GM12878 (cell line): ENCODE results near the gene GCFC2. TPM values are rescaled to one million over a fixed set of nuclear protein-coding genes. Genes with fewer than 3 reads are reported as not detected.

Source experiments
- ATAC-seq: fragments of 200-7000 bp; cut with Tn5 transposase; 3 replicates; pipeline ENCODE4 v1.9.1; 2020; ENCODE audit warnings: mild to moderate bottlenecking, moderate library complexity
- BruUV-seq: library from RNA; stranded (reverse); fragments of 400-500 nt; replicated peaks from 2 replicates; lab custom pipeline; 2021; lab: Mats Ljungman, UMichigan
- CTCF ChIA-PET: fragments of 300-600 bp; sonication (Branson Sonifier 250); formaldehyde crosslinking; extraction: SDS; loops from one replicate; lab custom pipeline; 2021; ENCODE audit warnings: inconsistent platforms; lab: Yijun Ruan, JAX
- POLR2A ChIA-PET: fragments of 350-600 bp; formaldehyde crosslinking; extraction: SDS; loops from one replicate; lab custom pipeline; 2021; ENCODE audit warnings: inconsistent platforms; lab: Charles Lee
- RAD21 ChIA-PET: fragments of 300-600 bp; sonication (Branson Sonifier 250); formaldehyde crosslinking; loops from one replicate; lab custom pipeline; 2023; ENCODE audit warnings: antibody characterized with exemption; ENCODE audit not compliant: unreplicated experiment; lab: Charles Lee
- SMC1A ChIA-PET: fragments of 300-600 bp; sonication (Branson Sonifier 250); formaldehyde crosslinking; loops from one replicate; lab custom pipeline; 2023; ENCODE audit not compliant: unreplicated experiment, uncharacterized antibody; lab: Charles Lee
- DNase-seq: peaks from one replicate; pipeline ENCODE4 v3.0.0-alpha.2; 2011; ENCODE audit warnings: low read depth, low spot score
- FAIRE-seq: peaks from 3 replicates; lab custom pipeline; 2011; peaks lifted over from hg19 to GRCh38; lab: Jason Lieb, UNC
- H2AFZ ChIP-seq: 2 replicates; pipeline ENCODE4 v1.6.0; 2011; ENCODE audit warnings: low read depth, low read length, control low read depth; ENCODE audit not compliant: control insufficient read depth
- H3K27ac ChIP-seq: 2 replicates; pipeline ENCODE4 v1.5.1; 2011; ENCODE audit warnings: control low read depth; ENCODE audit not compliant: control insufficient read depth, insufficient read depth
- H3K27me3 ChIP-seq, 2 experiments: replicated peaks in 1 of 2; 2 replicates each; pipeline versions ENCODE4 v1.6.0 to v1.6.1; 2011; ENCODE audit warnings: low read length in 1 of 2; ENCODE audit not compliant: control insufficient read depth in 2 of 2, insufficient read depth in 2 of 2
- H3K36me3 ChIP-seq, 2 experiments: 2 replicates each; pipeline ENCODE4 v1.5.1; 2011; ENCODE audit warnings: low read length in 1 of 2; ENCODE audit not compliant: control insufficient read depth in 2 of 2, insufficient read depth in 2 of 2
- H3K4me1 ChIP-seq: 2 replicates; pipeline ENCODE4 v1.6.1; 2011; ENCODE audit warnings: mild to moderate bottlenecking, low read length, moderate library complexity, mixed read lengths; ENCODE audit not compliant: control insufficient read depth, insufficient read depth
- H3K4me2 ChIP-seq: 2 replicates; pipeline ENCODE4 v1.6.0; 2011; ENCODE audit warnings: control low read depth; ENCODE audit not compliant: control insufficient read depth, insufficient read depth
- H3K4me3 ChIP-seq: fragments of 200-600 bp; sonication (generic); 2 replicates; pipeline ENCODE4 v1.5.1; 2016
- H3K79me2 ChIP-seq: 2 replicates; pipeline ENCODE4 v1.6.0; 2011; ENCODE audit warnings: low read length; ENCODE audit not compliant: control insufficient read depth, insufficient read depth
- H3K9ac ChIP-seq: 2 replicates; pipeline ENCODE4 v1.8.0; 2011; ENCODE audit warnings: low read length, control low read depth, mixed read lengths; ENCODE audit not compliant: control insufficient read depth, insufficient read depth
- H3K9me3 ChIP-seq: replicated peaks from 3 replicates; pipeline ENCODE4 v1.5.1; 2011; ENCODE audit warnings: mild to moderate bottlenecking, low read length; ENCODE audit not compliant: control insufficient read depth, insufficient read depth
- H4K20me1 ChIP-seq: 2 replicates; pipeline ENCODE4 v1.6.0; 2011; ENCODE audit not compliant: control insufficient read depth, insufficient read depth
- ASH2L ChIP-seq: fragments of 300-600, 200-600 bp; sonication (generic); IDR thresholded peaks from 2 replicates; pipeline ENCODE4 v1.6.1; 2017; ENCODE audit warnings: low read depth, mild to moderate bottlenecking, borderline replicate concordance
- BMI1 ChIP-seq: fragments of 450-650 bp; IDR thresholded peaks from 2 replicates; pipeline ENCODE4 v1.6.1; 2016; ENCODE audit warnings: mild to moderate bottlenecking, moderate library complexity, borderline replicate concordance
- CHD1 ChIP-seq: IDR thresholded peaks from 2 replicates; pipeline ENCODE4 v1.6.1; 2012; ENCODE audit warnings: low read depth, low read length, improper control_type of control experiment
- GABPA ChIP-seq: IDR thresholded peaks from 2 replicates; pipeline ENCODE4 v1.6.1; 2014; ENCODE audit warnings: antibody characterized with exemption, low read depth, mild to moderate bottlenecking, inconsistent platforms
- JUND ChIP-seq: IDR thresholded peaks from 2 replicates; pipeline ENCODE4 v1.6.1; 2012; ENCODE audit warnings: low read depth, mild to moderate bottlenecking, low read length, improper control_type of control experiment, moderate library complexity
- MYB ChIP-seq: fragments of 150-350 bp; IDR thresholded peaks from 2 replicates; pipeline ENCODE4 v1.6.1; 2014; ENCODE audit warnings: mild to moderate bottlenecking, low read depth, low read length, borderline replicate concordance
- NR2F1 ChIP-seq: fragments of 450-650 bp; conservative IDR thresholded peaks from 2 replicates; pipeline ENCODE4 v1.6.1; 2017; ENCODE audit warnings: mild to moderate bottlenecking
- PAX8 ChIP-seq: fragments of 450-650 bp; IDR thresholded peaks from 2 replicates; pipeline ENCODE4 v1.6.1; 2017; ENCODE audit warnings: mild to moderate bottlenecking, moderate library complexity
- PML ChIP-seq: IDR thresholded peaks from 2 replicates; pipeline ENCODE4 v1.6.1; 2012; ENCODE audit warnings: low read length, inconsistent platforms
- RELA ChIP-seq: fragments of 450-650 bp; IDR thresholded peaks from 2 replicates; pipeline ENCODE4 v1.8.0; 2014; ENCODE audit warnings: borderline replicate concordance; ENCODE audit not compliant: partially characterized antibody
- RUNX3 ChIP-seq: IDR thresholded peaks from 2 replicates; pipeline ENCODE4 v1.6.1; 2012; ENCODE audit warnings: low read length, inconsistent platforms
- STAT1 ChIP-seq: fragments of 450-650 bp; conservative IDR thresholded peaks from 2 replicates; pipeline ENCODE4 v1.6.1; 2014; ENCODE audit warnings: antibody characterized with exemption, mild to moderate bottlenecking
- SUZ12 ChIP-seq: fragments of 200-600 bp; sonication (generic); IDR thresholded peaks from one replicate; pipeline ENCODE4 v1.6.1; 2018; ENCODE audit warnings: antibody characterized with exemption, mild to moderate bottlenecking; ENCODE audit not compliant: unreplicated experiment
- TARDBP ChIP-seq: IDR thresholded peaks from 2 replicates; pipeline ENCODE4 v1.6.1; 2016; ENCODE audit warnings: borderline replicate concordance
- TBL1XR1 ChIP-seq: IDR thresholded peaks from 2 replicates; pipeline ENCODE4 v1.6.1; 2012; ENCODE audit warnings: low read depth, low read length, improper control_type of control experiment
- YY1 ChIP-seq: IDR thresholded peaks from 2 replicates; pipeline ENCODE4 v1.6.1; 2011; ENCODE audit warnings: low read depth, mild to moderate bottlenecking, low read length
- ZNF207 ChIP-seq: fragments of 450-650 bp; IDR thresholded peaks from 2 replicates; pipeline ENCODE4 v1.6.1; 2014; ENCODE audit warnings: antibody characterized with exemption, mild to moderate bottlenecking, borderline replicate concordance
- ZNF217 ChIP-seq: fragments of 450-650 bp; IDR thresholded peaks from 2 replicates; pipeline ENCODE4 v1.6.1; 2017; ENCODE audit warnings: antibody characterized with exemption, mild to moderate bottlenecking
- ZNF24 ChIP-seq: fragments of 450-650 bp; IDR thresholded peaks from 2 replicates; pipeline ENCODE4 v1.6.1; 2017; ENCODE audit warnings: antibody characterized with exemption, mild to moderate bottlenecking
- WGBS: methylation state at CpG from one replicate; pipeline ENCODE4 v1.1.6; 2016; ENCODE audit warnings: low lambda C conversion rate; ENCODE audit not compliant: insufficient replicate concordance, insufficient coverage; ENCODE audit errors: missing lambda C conversion rate; 5-methylcytosine and 5-hydroxymethylcytosine counted together
- in situ Hi-C: fragments of 300-500 bp; cut with MboI; formaldehyde crosslinking; loops from 9 replicates; pipeline ENCODE4 v1.14.3; 2018; ENCODE audit warnings: mixed read lengths
- intact Hi-C: fragments of 100-400 bp; cut with micrococcal nuclease; formaldehyde crosslinking; loops from one replicate; pipeline ENCODE4 v1.14.2; 2022; ENCODE audit not compliant: unreplicated experiment
- polyA plus RNA-seq, 11 experiments: library from polyadenylated mRNA; depleted of rRNA in 4 of 11; unstranded in 6 of 11; stranded (reverse) in 5 of 11; fragments of >200 nt; fragmentation: Nextera tagmentation in 4 of 11; fragmentation: Illumina TruSeq in 1 of 11; extraction: Ambion mirVana in 4 of 11; extraction: Trizol in 1 of 11; gene quantifications; 1 replicate in 1 of 11; 2 replicates in 10 of 11; pipeline versions ENCODE4 v1.2.1 to v1.2.3, GENCODE V29; 2011 to 2016; ENCODE audit warnings: inconsistent platforms in 2 of 11, missing spikeins in 2 of 11, low read depth in 1 of 11
- total RNA-seq, 4 experiments: library from RNA; depleted of rRNA in 3 of 4; stranded (reverse); fragments of >200 nt in 3 of 4; fragmentation: Illumina TruSeq in 1 of 4; extraction: Trizol in 1 of 4; gene quantifications; 2 replicates each; pipeline versions ENCODE4 v1.2.1 to v1.2.3, GENCODE V29; 2013 to 2021
- TF ChIP-seq, protein P1 (sequence below): fragments of 450-650 bp; IDR thresholded peaks from 2 replicates; pipeline ENCODE4 v1.6.1; 2016; ENCODE audit warnings: mild to moderate bottlenecking

Gene GCFC2
- total and polyA plus RNA-seq, 10 of the 15 experiments (the other 5 are each of a cell fraction or from before 2014, with no cell fraction given): 15.5 to 36.5 (median 27.4) TPM

DNA sequence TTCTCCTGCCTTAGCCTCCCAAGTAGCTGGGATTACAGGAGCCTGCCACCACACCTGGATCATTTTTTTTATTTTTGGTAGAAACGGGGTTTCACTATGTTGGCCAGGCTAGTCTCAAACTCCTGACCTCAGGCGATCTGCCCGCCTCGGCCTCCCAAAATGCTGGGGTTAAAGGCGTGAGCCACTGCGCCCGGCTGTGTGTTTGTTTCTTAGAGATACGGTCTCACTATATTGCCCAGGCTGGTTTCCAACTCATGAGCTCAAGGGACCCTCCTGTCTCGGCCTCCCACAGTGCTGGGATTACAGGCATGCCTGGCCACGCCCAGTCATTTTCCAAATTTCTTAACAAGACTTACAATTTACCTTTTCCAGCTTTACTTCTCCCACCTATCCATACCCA is 65.1 kb downstream of the GCFC2 start:
- in situ Hi-C loops: no loop called here
- H3K4me3 ChIP-seq: 0 out of 2 replicates have a peak overlapping the region, but pooled peaks have one; percentile 14

More for the DNA sequence above, 65.1 kb downstream of the GCFC2 start:
- H3K4me2 ChIP-seq: no peak overlapping the region
- no peaks in the 10 kb centered on the region for H3K27me3 ChIP-seq
- intact Hi-C loops: loop anchor here (2.0 kb wide), 1 partner anchor 65 kb away; the partner anchor contains the start of gene GCFC2
- SMC1A ChIA-PET: interaction anchor here (1.4 to 3.2 kb wide), 3 partner anchors 11 to 62 kb away, joined by 4 to 21 read pairs (median 6); no protein-coding TSS in a partner anchor
- BruUV-seq: no TSS peak
- H4K20me1 ChIP-seq: no peaks in the 10 kb centered on the region
- no peaks in the 10 kb centered on the region for H3K9me3 ChIP-seq
- CTCF ChIA-PET: interaction anchor here (0.7 to 5.8 kb wide), 5 partner anchors 11 to 213 kb away, joined by 3 to 49 read pairs (median 5); no protein-coding TSS in a partner anchor
- TF ChIP-seq RUNX3: no peak
- no peak for TF ChIP-seq ZNF217
- no peak for TF ChIP-seq RELA
- TF ChIP-seq MYB: no peak
- no peak for TF ChIP-seq YY1
- no peak for TF ChIP-seq PML
- no peak for TF ChIP-seq SUZ12
- TF ChIP-seq ASH2L: no peak
- TF ChIP-seq TARDBP: no peak
- TF ChIP-seq ZNF207: no peak
- no peak for TF ChIP-seq STAT1
- TF ChIP-seq PAX8: no peak
- TF ChIP-seq TBL1XR1: no peak
- no peak for TF ChIP-seq ZNF24
- no peak for TF ChIP-seq JUND
- TF ChIP-seq, protein P1, sequence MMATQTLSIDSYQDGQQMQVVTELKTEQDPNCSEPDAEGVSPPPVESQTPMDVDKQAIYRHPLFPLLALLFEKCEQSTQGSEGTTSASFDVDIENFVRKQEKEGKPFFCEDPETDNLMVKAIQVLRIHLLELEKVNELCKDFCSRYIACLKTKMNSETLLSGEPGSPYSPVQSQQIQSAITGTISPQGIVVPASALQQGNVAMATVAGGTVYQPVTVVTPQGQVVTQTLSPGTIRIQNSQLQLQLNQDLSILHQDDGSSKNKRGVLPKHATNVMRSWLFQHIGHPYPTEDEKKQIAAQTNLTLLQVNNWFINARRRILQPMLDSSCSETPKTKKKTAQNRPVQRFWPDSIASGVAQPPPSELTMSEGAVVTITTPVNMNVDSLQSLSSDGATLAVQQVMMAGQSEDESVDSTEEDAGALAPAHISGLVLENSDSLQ: no peak
- TF ChIP-seq BMI1: no peak
- TF ChIP-seq GABPA: no peak
- no peak for TF ChIP-seq NR2F1
- no peak for TF ChIP-seq CHD1
- TF ChIP-seq, all 136 proteins: peak for 0
- no peak for FAIRE-seq
- peaks cover 0 to 5% of the 10 kb centered on the region in 2 experiments; a peak in 3 of 4 replicates for H3K36me3 ChIP-seq
- H2AFZ ChIP-seq: peak overlapping the region; percentile 98; the same call in 1 of the 2 replicates
- no peaks in the 10 kb centered on the region for H3K4me1 ChIP-seq
- ChIA-PET RAD21 (no interaction called here), POLR2A (interaction anchor here (0.6 to 2.0 kb wide), 2 partner anchors 11 to 63 kb away, joined by 3 to 7 read pairs; no protein-coding TSS in a partner anchor)
- H3K9ac ChIP-seq: no peak overlapping the region
- WGBS: 88% methylated on average over 10 of the region's 10 CpGs
- no peak for DNase-seq
- no peak overlapping the region for H3K27ac ChIP-seq
- no peak for ATAC-seq
- peaks cover 24% of the 10 kb centered on the region for H3K79me2 ChIP-seq
